GM21576 (cell line): ENCODE data around the gene GNAO1.
"Not testable (repeated sequence)": the region's sequence is repeated elsewhere in the genome, so short reads cannot be mapped to it uniquely, and the experiment has no call there.

Experiments
- ATAC-seq: cut with Tn5 transposase; IDR thresholded peaks from one replicate; pipeline ENCODE4 v1.9.1; 2021; ENCODE audit warnings: mild to moderate bottlenecking, moderate library complexity; ENCODE audit not compliant: unreplicated experiment

Gene GNAO1

GRCh38 chr16:56379044-56379443 lies 187.8 kb downstream of the GNAO1 start:
- ATAC-seq, result not testable (repeated sequence)

- not testable (repeated sequence) for ATAC-seq
Measured at GRCh38 chr16:56380778-56381485, 189.6 kb downstream of the GNAO1 start.

- no peak for ATAC-seq
Measured at GRCh38 chr16:56382459-56382858, 191.2 kb downstream of the GNAO1 start.

GRCh38 chr16:56382901-56383355 lies 191.6 kb downstream of the GNAO1 start:
- ATAC-seq, result no peak

- no peak for ATAC-seq
Measured at GRCh38 chr16:56384074-56384721, 192.9 kb downstream of the GNAO1 start.

GRCh38 chr16:56387396-56387795 lies 196.1 kb downstream of the GNAO1 start:
- ATAC-seq, result no peak

GRCh38 chr16:56388209-56388608 lies 196.9 kb downstream of the GNAO1 start:
- ATAC-seq, result no peak

- no peak for ATAC-seq
Measured at GRCh38 chr16:56389554-56389953, 198.3 kb downstream of the GNAO1 start.

GRCh38 chr16:56396724-56397123 lies 205.4 kb downstream of the GNAO1 start:
- not testable (repeated sequence) for ATAC-seq

- no peak for ATAC-seq
Measured at GRCh38 chr16:56399047-56399446, 207.8 kb downstream of the GNAO1 start.

GRCh38 chr16:56399486-56399885 lies 208.2 kb downstream of the GNAO1 start:
- no peak for ATAC-seq

GRCh38 chr16:56400458-56400857 lies 209.2 kb downstream of the GNAO1 start:
- no peak for ATAC-seq

- ATAC-seq, result no peak
Measured at GRCh38 chr16:56401482-56401881, 210.2 kb downstream of the GNAO1 start.

- ATAC-seq, result no peak
Measured at GRCh38 chr16:56405977-56406672, 214.8 kb downstream of the GNAO1 start.
